Measurements from ENCODE around the gene SCN1A.
"Not testable (repeated sequence)": the region's sequence is repeated elsewhere in the genome, so short reads cannot be mapped to it uniquely, and the experiment has no call there.

Gene SCN1A

GRCh38 chr2:166127217-166128155, at the start of gene SCN1A:
Gene SCN1A, minus strand, starts transcription at chr2:166128020. Its CDS starts 54,399 bp downstream, at chr2:166073621.
- no peak for DNase-seq

- no peak for DNase-seq
Measured at GRCh38 chr2:166173263-166173662, 45.4 kb upstream of the SCN1A start.

GRCh38 chr2:166171216-166171615, 43.4 kb upstream of the SCN1A start:
- DNase-seq = no peak

- DNase-seq = no peak
Measured at GRCh38 chr2:166170356-166170755, 42.5 kb upstream of the SCN1A start.

- no peak for DNase-seq
Measured at GRCh38 chr2:166167449-166167848, 39.6 kb upstream of the SCN1A start.

GRCh38 chr2:166163775-166164174, 36.0 kb upstream of the SCN1A start:
- DNase-seq = no peak

GRCh38 chr2:166158546-166158945, 30.7 kb upstream of the SCN1A start:
- no peak for DNase-seq

GRCh38 chr2:166157578-166157977, 29.8 kb upstream of the SCN1A start:
- DNase-seq = no peak

GRCh38 chr2:166156985-166157490, 29.2 kb upstream of the SCN1A start:
- DNase-seq = no peak

- no peak for DNase-seq
Measured at GRCh38 chr2:166155589-166155988, 27.8 kb upstream of the SCN1A start.

- no peak for DNase-seq
Measured at GRCh38 chr2:166154685-166155338, 27.0 kb upstream of the SCN1A start.

GRCh38 chr2:166152064-166152463, 24.2 kb upstream of the SCN1A start:
- DNase-seq = no peak

- no peak for DNase-seq
Measured at GRCh38 chr2:166148500-166149400, 20.9 kb upstream of the SCN1A start.

- no peak for DNase-seq
Measured at GRCh38 chr2:166147883-166148282, 20.1 kb upstream of the SCN1A start.

- no peak for DNase-seq
Measured at GRCh38 chr2:166144071-166144470, 16.3 kb upstream of the SCN1A start.

GRCh38 chr2:166140932-166141331, 13.1 kb upstream of the SCN1A start:
- no peak for DNase-seq

GRCh38 chr2:166140475-166140874, 12.7 kb upstream of the SCN1A start:
- no peak for DNase-seq

- DNase-seq = not testable (repeated sequence)
Measured at GRCh38 chr2:166139479-166139878, 11.7 kb upstream of the SCN1A start.

- DNase-seq = no peak
Measured at GRCh38 chr2:166138667-166139066, 10.8 kb upstream of the SCN1A start.

- no peak for DNase-seq
Measured at GRCh38 chr2:166138144-166138543, 10.3 kb upstream of the SCN1A start.

GRCh38 chr2:166137331-166137730, 9.5 kb upstream of the SCN1A start:
- DNase-seq = no peak

- no peak for DNase-seq
Measured at GRCh38 chr2:166135849-166136258, 8.0 kb upstream of the SCN1A start.
